GM12878 (cell line): ENCODE measurements around the gene NUMB. TPM values are rescaled to one million over a fixed set of nuclear protein-coding genes. Genes with fewer than 3 reads are reported as not detected.

Source experiments
- CBFB ChIP-seq: IDR thresholded peaks from 2 replicates; pipeline ENCODE4 v1.6.1; 2016; ENCODE audit warnings: antibody characterized with exemption, low read depth
- CEBPB ChIP-seq, 2 experiments: fragments of 150-350 bp in 1 of 2; IDR thresholded peaks; 2 replicates each; pipeline ENCODE4 v1.6.1; 2012 to 2014; ENCODE audit warnings: low read depth in 2 of 2, low read length in 2 of 2, borderline replicate concordance in 1 of 2, inconsistent platforms in 1 of 2
- FOXM1 ChIP-seq: IDR thresholded peaks from 2 replicates; pipeline ENCODE4 v1.6.1; 2012; ENCODE audit warnings: low read depth, mild to moderate bottlenecking, inconsistent platforms, low read length, moderate library complexity
- JUNB ChIP-seq: IDR thresholded peaks from 2 replicates; pipeline ENCODE4 v1.6.1; 2016; ENCODE audit warnings: antibody characterized with exemption, mild to moderate bottlenecking
- LARP7 ChIP-seq: fragments of 450-650 bp; IDR thresholded peaks from 2 replicates; pipeline ENCODE4 v1.6.1; 2017; ENCODE audit warnings: mild to moderate bottlenecking
- PML ChIP-seq: IDR thresholded peaks from 2 replicates; pipeline ENCODE4 v1.6.1; 2012; ENCODE audit warnings: low read length, inconsistent platforms
- POLR2AphosphoS5 ChIP-seq: IDR thresholded peaks from 2 replicates; pipeline ENCODE4 v1.6.1; 2011; ENCODE audit warnings: mild to moderate bottlenecking, low read length, inconsistent platforms
- RELA ChIP-seq: fragments of 450-650 bp; IDR thresholded peaks from 2 replicates; pipeline ENCODE4 v1.8.0; 2014; ENCODE audit warnings: borderline replicate concordance; ENCODE audit not compliant: partially characterized antibody
- RUNX3 ChIP-seq: IDR thresholded peaks from 2 replicates; pipeline ENCODE4 v1.6.1; 2012; ENCODE audit warnings: low read length, inconsistent platforms
- SREBF1 ChIP-seq: IDR thresholded peaks from 2 replicates; pipeline ENCODE4 v1.6.1; 2012; ENCODE audit warnings: mild to moderate bottlenecking, low read length
- SREBF2 ChIP-seq: IDR thresholded peaks from 2 replicates; pipeline ENCODE4 v1.6.1; 2012; ENCODE audit warnings: mild to moderate bottlenecking, low read length
- SUPT20H ChIP-seq: IDR thresholded peaks from 2 replicates; pipeline ENCODE4 v1.6.1; 2011; ENCODE audit warnings: low read depth, mild to moderate bottlenecking, low read length, moderate library complexity, borderline replicate concordance; ENCODE audit not compliant: control insufficient read depth
- TBL1XR1 ChIP-seq: IDR thresholded peaks from 2 replicates; pipeline ENCODE4 v1.6.1; 2012; ENCODE audit warnings: low read depth, low read length, improper control_type of control experiment
- ZBTB11 ChIP-seq: fragments of 450-650 bp; formaldehyde crosslinking; IDR thresholded peaks from 2 replicates; pipeline ENCODE4 v1.5.0; 2022; ENCODE audit warnings: mild to moderate bottlenecking, missing genetic modification characterization
- polyA plus RNA-seq, 11 experiments: library from polyadenylated mRNA; depleted of rRNA in 4 of 11; unstranded in 6 of 11; stranded (reverse) in 5 of 11; fragments of >200 nt; fragmentation: Nextera tagmentation in 4 of 11; fragmentation: Illumina TruSeq in 1 of 11; extraction: Ambion mirVana in 4 of 11; extraction: Trizol in 1 of 11; gene quantifications; 1 replicate in 1 of 11; 2 replicates in 10 of 11; pipeline versions ENCODE4 v1.2.1 to v1.2.3, GENCODE V29; 2011 to 2016; ENCODE audit warnings: inconsistent platforms in 2 of 11, missing spikeins in 2 of 11, low read depth in 1 of 11
- total RNA-seq, 4 experiments: library from RNA; depleted of rRNA in 3 of 4; stranded (reverse); fragments of >200 nt in 3 of 4; fragmentation: Illumina TruSeq in 1 of 4; extraction: Trizol in 1 of 4; gene quantifications; 2 replicates each; pipeline versions ENCODE4 v1.2.1 to v1.2.3, GENCODE V29; 2013 to 2021
- TF ChIP-seq, protein P1 (sequence below): IDR thresholded peaks from 2 replicates; pipeline ENCODE4 v1.6.1; 2011; ENCODE audit warnings: low read depth, mild to moderate bottlenecking, low read length, moderate library complexity, borderline replicate concordance; ENCODE audit errors: extremely low read depth
- TF ChIP-seq, protein P2 (sequence below): fragments of 450-650 bp; IDR thresholded peaks from 2 replicates; pipeline ENCODE4 v1.6.1; 2016; ENCODE audit warnings: mild to moderate bottlenecking
- TF ChIP-seq, protein P3 (sequence below): IDR thresholded peaks from 2 replicates; pipeline ENCODE4 v1.6.1; 2012; ENCODE audit warnings: improper control_type of control experiment, low read depth, low read length; ENCODE audit not compliant: insufficient replicate concordance

NUMB gene
- total and polyA plus RNA-seq, 10 of the 15 experiments (the other 5 are each of a cell fraction or from before 2014, with no cell fraction given): 22.0 to 147 (median 48.9) TPM

DNA sequence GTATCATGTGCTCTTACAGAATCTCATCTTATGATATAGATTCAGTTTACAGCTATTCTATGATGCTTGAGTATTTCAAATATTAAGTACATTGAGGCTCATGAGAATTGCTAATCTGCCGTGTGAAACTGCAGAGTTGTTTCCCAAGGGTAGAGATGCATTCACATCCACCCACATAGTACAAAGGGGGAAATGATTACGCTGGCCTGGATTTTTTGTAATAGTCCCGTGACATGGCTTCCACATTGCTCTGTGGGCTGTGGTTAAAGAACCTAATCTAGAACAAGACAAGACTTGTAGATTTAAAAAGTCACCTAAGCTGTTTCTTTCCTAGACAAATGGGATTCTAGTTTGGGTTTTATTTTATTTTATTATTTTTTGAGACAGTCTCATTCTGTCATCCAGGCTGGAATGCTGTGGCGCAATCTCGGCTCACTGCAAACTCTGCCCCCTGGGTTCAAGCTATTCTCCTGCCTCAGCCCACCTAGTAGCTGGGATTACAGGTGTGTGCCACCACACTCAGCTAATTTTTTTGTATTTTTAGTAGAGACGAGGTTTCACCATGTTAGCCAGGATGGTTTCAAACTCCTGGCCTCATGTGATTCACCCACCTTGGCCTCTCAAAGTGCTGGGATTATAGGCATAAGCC lies 19.4 kb upstream of the NUMB start (continued):
- TF ChIP-seq CEBPB (IDR thresholded peaks at IDR 0.05; ENCODE audit: borderline replicate concordance in 1 of 2, low read depth in 2 of 2, low read length in 2 of 2) (no peak), POLR2AphosphoS5 (no peak), PML (peak; percentile 72; the same call in 1 of the 2 replicates), RUNX3 (peak; percentile 98), ZBTB11 (no peak), CBFB (peak; percentile 92), LARP7 (no peak), SUPT20H (no peak), TBL1XR1 (peak; percentile 45; the same call in 1 of the 2 replicates), SREBF1 (no peak), SREBF2 (no peak), RELA (no peak), FOXM1 (peak; percentile 96), JUNB (peak; percentile 42; the same call in 1 of the 2 replicates)
- TF ChIP-seq, protein P1, sequence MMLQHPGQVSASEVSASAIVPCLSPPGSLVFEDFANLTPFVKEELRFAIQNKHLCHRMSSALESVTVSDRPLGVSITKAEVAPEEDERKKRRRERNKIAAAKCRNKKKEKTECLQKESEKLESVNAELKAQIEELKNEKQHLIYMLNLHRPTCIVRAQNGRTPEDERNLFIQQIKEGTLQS: no peak
- TF ChIP-seq, protein P2, sequence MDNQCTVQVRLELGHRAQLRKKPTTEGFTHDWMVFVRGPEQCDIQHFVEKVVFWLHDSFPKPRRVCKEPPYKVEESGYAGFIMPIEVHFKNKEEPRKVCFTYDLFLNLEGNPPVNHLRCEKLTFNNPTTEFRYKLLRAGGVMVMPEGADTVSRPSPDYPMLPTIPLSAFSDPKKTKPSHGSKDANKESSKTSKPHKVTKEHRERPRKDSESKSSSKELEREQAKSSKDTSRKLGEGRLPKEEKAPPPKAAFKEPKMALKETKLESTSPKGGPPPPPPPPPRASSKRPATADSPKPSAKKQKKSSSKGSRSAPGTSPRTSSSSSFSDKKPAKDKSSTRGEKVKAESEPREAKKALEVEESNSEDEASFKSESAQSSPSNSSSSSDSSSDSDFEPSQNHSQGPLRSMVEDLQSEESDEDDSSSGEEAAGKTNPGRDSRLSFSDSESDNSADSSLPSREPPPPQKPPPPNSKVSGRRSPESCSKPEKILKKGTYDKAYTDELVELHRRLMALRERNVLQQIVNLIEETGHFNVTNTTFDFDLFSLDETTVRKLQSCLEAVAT: peak; percentile 92
- TF ChIP-seq, protein P3, sequence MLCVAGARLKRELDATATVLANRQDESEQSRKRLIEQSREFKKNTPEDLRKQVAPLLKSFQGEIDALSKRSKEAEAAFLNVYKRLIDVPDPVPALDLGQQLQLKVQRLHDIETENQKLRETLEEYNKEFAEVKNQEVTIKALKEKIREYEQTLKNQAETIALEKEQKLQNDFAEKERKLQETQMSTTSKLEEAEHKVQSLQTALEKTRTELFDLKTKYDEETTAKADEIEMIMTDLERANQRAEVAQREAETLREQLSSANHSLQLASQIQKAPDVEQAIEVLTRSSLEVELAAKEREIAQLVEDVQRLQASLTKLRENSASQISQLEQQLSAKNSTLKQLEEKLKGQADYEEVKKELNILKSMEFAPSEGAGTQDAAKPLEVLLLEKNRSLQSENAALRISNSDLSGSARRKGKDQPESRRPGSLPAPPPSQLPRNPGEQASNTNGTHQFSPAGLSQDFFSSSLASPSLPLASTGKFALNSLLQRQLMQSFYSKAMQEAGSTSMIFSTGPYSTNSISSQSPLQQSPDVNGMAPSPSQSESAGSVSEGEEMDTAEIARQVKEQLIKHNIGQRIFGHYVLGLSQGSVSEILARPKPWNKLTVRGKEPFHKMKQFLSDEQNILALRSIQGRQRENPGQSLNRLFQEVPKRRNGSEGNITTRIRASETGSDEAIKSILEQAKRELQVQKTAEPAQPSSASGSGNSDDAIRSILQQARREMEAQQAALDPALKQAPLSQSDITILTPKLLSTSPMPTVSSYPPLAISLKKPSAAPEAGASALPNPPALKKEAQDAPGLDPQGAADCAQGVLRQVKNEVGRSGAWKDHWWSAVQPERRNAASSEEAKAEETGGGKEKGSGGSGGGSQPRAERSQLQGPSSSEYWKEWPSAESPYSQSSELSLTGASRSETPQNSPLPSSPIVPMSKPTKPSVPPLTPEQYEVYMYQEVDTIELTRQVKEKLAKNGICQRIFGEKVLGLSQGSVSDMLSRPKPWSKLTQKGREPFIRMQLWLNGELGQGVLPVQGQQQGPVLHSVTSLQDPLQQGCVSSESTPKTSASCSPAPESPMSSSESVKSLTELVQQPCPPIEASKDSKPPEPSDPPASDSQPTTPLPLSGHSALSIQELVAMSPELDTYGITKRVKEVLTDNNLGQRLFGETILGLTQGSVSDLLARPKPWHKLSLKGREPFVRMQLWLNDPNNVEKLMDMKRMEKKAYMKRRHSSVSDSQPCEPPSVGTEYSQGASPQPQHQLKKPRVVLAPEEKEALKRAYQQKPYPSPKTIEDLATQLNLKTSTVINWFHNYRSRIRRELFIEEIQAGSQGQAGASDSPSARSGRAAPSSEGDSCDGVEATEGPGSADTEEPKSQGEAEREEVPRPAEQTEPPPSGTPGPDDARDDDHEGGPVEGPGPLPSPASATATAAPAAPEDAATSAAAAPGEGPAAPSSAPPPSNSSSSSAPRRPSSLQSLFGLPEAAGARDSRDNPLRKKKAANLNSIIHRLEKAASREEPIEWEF: peak; percentile 100
